HG03045 (cell line): ENCODE results near the gene TLNRD1.
A peak's percentile ranks its signal among the peaks of the same experiment; 100 is the strongest.

Experiments
- ATAC-seq: cut with Tn5 transposase; IDR thresholded peaks from one replicate; pipeline ENCODE4 v1.9.1; 2021; ENCODE audit warnings: mild to moderate bottlenecking, moderate library complexity; ENCODE audit not compliant: unreplicated experiment

TLNRD1 gene

GRCh38 chr15:81001152-81002008 is 657 bp downstream of the TLNRD1 start:
- peak; percentile 45 for ATAC-seq

GRCh38 chr15:81002009-81002330 is 1.2 kb downstream of the TLNRD1 start:
- ATAC-seq, result no peak

- ATAC-seq, result no peak
Observed at GRCh38 chr15:81002331-81003096, 1.8 kb downstream of the TLNRD1 start.

- no peak for ATAC-seq
Observed at GRCh38 chr15:81003097-81003350, 2.3 kb downstream of the TLNRD1 start.

GRCh38 chr15:81006124-81006523 is 5.4 kb downstream of the TLNRD1 start:
- no peak for ATAC-seq

- ATAC-seq, result no peak
Observed at GRCh38 chr15:81007428-81008064, 6.8 kb downstream of the TLNRD1 start.

GRCh38 chr15:81008312-81008711 is 7.6 kb downstream of the TLNRD1 start:
- ATAC-seq, result no peak

- no peak for ATAC-seq
Observed at GRCh38 chr15:81010086-81010485, 9.4 kb downstream of the TLNRD1 start.

GRCh38 chr15:81011593-81011992 is 10.9 kb downstream of the TLNRD1 start:
- no peak for ATAC-seq

- no peak for ATAC-seq
Observed at GRCh38 chr15:81012588-81012987, 11.9 kb downstream of the TLNRD1 start.

GRCh38 chr15:81013396-81013929 is 12.7 kb downstream of the TLNRD1 start:
- ATAC-seq, result no peak

- no peak for ATAC-seq
Observed at GRCh38 chr15:81014446-81015093, 13.8 kb downstream of the TLNRD1 start.

GRCh38 chr15:81015621-81016488 is 15.1 kb downstream of the TLNRD1 start:
- no peak for ATAC-seq

GRCh38 chr15:81016489-81017068 is 15.9 kb downstream of the TLNRD1 start:
- ATAC-seq, result no peak

- no peak for ATAC-seq
Observed at GRCh38 chr15:81018197-81018596, 17.5 kb downstream of the TLNRD1 start.

- ATAC-seq, result no peak
Observed at GRCh38 chr15:81021321-81021720, 20.6 kb downstream of the TLNRD1 start.

- ATAC-seq, result peak; percentile 88
Observed at GRCh38 chr15:81023483-81024264, 23.0 kb downstream of the TLNRD1 start.

- ATAC-seq, result no peak
Observed at GRCh38 chr15:81024265-81024872, 23.6 kb downstream of the TLNRD1 start.

GRCh38 chr15:81024936-81025335 is 24.2 kb downstream of the TLNRD1 start:
- ATAC-seq, result no peak
